Mononuclear cell (primary cell): ENCODE results near the gene TRPM6. TPM values are rescaled to one million over a fixed set of nuclear protein-coding genes. Genes with fewer than 3 reads are reported as not detected.

Source experiments
- H3K27me3 ChIP-seq: 2 replicates; pipeline ENCODE4 v1.6.0; 2011; ENCODE audit warnings: low read length, control low read depth; ENCODE audit not compliant: insufficient read depth
- H3K4me1 ChIP-seq: 2 replicates; pipeline ENCODE4 v1.5.1; 2011; ENCODE audit warnings: mild to moderate bottlenecking, low read length, control low read depth; ENCODE audit not compliant: insufficient read depth
- H3K4me3 ChIP-seq: 2 replicates; pipeline ENCODE4 v1.5.1; 2011; ENCODE audit warnings: mild to moderate bottlenecking, low read length, moderate library complexity
- H3K9me3 ChIP-seq: 2 replicates; pipeline ENCODE4 v1.5.1; 2011; ENCODE audit warnings: low read depth, mild to moderate bottlenecking, control low read depth, low read length
- total RNA-seq: library from RNA; depleted of rRNA; stranded (reverse); fragments of >200 nt; gene quantifications from one replicate; pipeline ENCODE4 v1.2.3, GENCODE V29; 2012

The TRPM6 gene
- total RNA-seq, 1 donor, result 0.31 TPM

DNA sequence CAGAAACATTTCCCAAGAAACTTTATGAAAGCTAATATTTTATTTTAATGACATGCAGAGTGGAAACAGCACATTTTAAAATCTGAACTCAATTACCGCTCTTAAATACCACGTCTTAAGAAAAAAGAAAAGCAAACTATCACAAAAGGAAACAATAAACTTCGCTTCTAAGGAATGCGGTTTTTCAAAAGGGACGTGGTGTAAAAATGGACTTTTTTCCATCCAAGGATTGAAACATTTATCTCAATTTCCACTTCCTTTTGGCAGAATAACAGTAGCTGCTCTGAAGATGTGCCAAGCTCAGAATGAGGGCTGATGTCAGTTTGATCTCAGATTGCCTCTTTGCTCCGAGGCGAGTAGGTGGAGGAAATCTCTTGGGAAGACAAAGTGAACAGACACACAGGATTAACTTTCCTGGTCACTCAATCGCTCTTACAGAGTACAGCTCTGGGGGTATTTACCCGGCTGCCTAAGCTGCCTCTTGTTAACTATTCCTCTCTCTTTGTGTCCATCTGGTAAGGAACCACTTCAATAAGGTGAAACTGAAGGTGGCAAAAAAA is 158.5 kb downstream of the TRPM6 start:
- Histone ChIP-seq H3K4me1 (no peaks in the 10 kb centered on the region), H3K27me3 (no peaks in the 10 kb centered on the region), H3K9me3 (no peaks in the 10 kb centered on the region), H3K4me3 (no peak overlapping the region)

DNA sequence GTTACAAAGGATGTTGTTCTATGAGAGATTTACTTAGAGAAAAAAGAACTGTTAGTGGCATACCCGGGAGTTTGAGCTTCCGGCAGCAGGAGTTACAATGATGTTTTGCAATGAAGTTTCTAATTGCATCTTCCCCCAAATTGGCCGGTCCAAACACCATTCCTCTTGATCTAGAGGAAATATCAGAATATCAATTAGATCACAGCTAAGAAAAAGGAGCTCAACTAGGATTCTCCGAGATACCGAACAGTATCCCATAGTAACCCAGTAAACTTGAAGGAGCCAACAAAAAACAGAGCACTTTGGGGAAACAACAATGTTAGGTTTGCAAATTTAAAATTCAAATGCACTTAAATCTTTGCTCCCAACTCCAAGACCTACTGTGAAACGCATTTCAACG is 159.5 kb downstream of the TRPM6 start:
- Histone ChIP-seq H3K4me3 (no peak overlapping the region), H3K27me3 (no peaks in the 10 kb centered on the region), H3K4me1 (no peaks in the 10 kb centered on the region)

DNA sequence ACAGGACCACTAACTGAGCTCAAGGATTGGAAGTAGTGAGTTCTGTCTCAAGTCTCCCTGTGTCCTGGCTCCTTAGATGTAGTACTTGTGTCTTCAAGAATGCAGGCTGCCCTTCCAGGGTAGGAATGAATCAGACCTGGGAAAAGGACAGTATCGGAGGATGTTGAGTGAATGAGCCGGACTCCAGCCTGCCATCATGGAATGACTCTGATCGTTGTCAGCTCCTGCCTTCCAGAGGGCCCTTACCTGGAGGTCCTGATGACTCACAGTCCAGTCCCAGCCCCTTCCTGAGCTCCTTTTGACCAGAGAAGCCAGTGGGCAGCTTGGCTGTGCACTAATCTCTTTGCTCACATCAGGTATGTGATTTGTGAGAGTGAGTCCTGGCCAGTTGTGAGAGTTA is 161.1 kb downstream of the TRPM6 start:
- Histone ChIP-seq H3K27me3 (no peaks in the 10 kb centered on the region), H3K9me3 (no peaks in the 10 kb centered on the region), H3K4me1 (no peaks in the 10 kb centered on the region), H3K4me3 (no peak overlapping the region)

More for the DNA sequence above, 159.5 kb downstream of the TRPM6 start:
- no peaks in the 10 kb centered on the region for H3K9me3 ChIP-seq

- Histone ChIP-seq H3K9me3 (no peaks in the 10 kb centered on the region), H3K4me1 (no peaks in the 10 kb centered on the region), H3K27me3 (no peaks in the 10 kb centered on the region), H3K4me3 (no peak overlapping the region)
Observed at GRCh38 chr9:74724317-74724716, 163.4 kb downstream of the TRPM6 start.

- H3K27me3 ChIP-seq, result no peaks in the 10 kb centered on the region
- H3K9me3 ChIP-seq, result no peaks in the 10 kb centered on the region
Observed at GRCh38 chr9:74721696-74722660, 165.7 kb downstream of the TRPM6 start.

GRCh38 chr9:74719306-74719705 is 168.4 kb downstream of the TRPM6 start:
- no peaks in the 10 kb centered on the region for H3K9me3 ChIP-seq
- H3K4me3 ChIP-seq, result no peak overlapping the region
- no peaks in the 10 kb centered on the region for H3K27me3 ChIP-seq
- H3K4me1 ChIP-seq, result no peaks in the 10 kb centered on the region

More at GRCh38 chr9:74721696-74722660, 165.7 kb downstream of the TRPM6 start:
- no peaks in the 10 kb centered on the region for H3K4me1 ChIP-seq
- H3K4me3 ChIP-seq, result no peak overlapping the region

DNA sequence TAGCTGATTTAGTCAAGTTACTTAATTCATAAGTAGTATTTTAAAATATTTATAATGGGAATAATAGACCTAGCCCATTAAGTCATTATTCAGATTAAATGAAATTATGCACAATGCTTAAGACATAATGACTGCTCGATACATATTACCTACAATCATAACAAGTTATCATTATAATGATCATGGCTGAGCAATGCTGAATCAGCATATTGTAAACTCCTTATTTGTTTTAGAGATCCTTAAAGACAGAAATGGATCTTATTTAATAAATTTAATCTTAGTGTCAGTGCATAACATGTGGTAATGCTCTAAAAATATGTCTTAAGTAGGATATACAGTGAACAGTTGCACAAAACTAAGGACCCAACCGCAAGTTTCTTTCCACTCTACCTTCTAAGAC is 169.0 kb downstream of the TRPM6 start:
- Histone ChIP-seq H3K27me3 (no peaks in the 10 kb centered on the region), H3K4me1 (no peaks in the 10 kb centered on the region), H3K9me3 (no peaks in the 10 kb centered on the region), H3K4me3 (no peak overlapping the region)

- Histone ChIP-seq H3K4me3 (no peak overlapping the region), H3K27me3 (no peaks in the 10 kb centered on the region), H3K9me3 (no peaks in the 10 kb centered on the region), H3K4me1 (no peaks in the 10 kb centered on the region)
Observed at GRCh38 chr9:74711341-74711740, 176.4 kb downstream of the TRPM6 start.

DNA sequence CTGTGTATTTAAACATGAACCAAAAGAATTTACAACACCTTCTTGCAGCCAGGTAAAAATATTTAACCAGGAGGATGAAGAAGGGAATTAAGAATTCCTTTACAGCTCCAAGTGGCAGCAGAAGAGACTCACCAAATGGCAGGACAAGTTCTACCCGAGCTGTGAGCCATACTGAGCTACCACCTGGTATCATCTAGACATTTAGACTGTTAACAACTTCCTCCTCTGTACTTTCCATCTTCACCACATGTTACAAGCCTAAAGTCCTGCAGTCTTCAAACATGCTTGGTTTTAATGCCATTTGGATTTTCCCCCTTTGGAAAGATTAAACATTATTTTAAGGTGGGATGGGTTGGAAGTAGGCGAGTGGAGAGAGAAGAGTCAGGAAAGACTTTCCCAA is 190.2 kb downstream of the TRPM6 start:
- Histone ChIP-seq H3K27me3 (peaks cover 4% of the 10 kb centered on the region), H3K4me3 (no peak overlapping the region), H3K4me1 (no peaks in the 10 kb centered on the region), H3K9me3 (no peaks in the 10 kb centered on the region)

- Histone ChIP-seq H3K9me3 (no peaks in the 10 kb centered on the region), H3K4me3 (no peak overlapping the region), H3K27me3 (peaks cover 4% of the 10 kb centered on the region), H3K4me1 (no peaks in the 10 kb centered on the region)
Observed at GRCh38 chr9:74696520-74696919, 191.2 kb downstream of the TRPM6 start.

GRCh38 chr9:74691058-74691457 is 196.7 kb downstream of the TRPM6 start:
- Histone ChIP-seq H3K4me1 (no peaks in the 10 kb centered on the region), H3K9me3 (no peaks in the 10 kb centered on the region), H3K4me3 (no peak overlapping the region), H3K27me3 (no peaks in the 10 kb centered on the region)

DNA sequence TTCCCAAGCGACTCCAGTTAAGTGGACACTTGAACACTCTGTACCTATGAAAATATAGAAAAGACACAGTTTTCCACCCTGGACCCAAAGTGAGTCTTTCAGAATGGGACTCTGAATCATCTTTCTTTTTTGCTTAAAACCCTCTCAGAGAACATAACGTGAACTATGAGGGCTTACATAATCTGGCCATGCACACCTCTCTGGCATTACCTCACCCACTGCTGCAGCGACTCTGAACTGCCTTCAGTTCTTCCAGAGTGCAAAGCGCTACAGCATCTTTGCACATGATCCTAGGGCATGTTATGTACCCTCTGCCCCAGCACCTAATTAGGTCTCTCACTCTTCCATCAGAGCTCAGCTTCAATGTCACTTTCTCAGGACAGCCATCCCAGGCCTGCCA is 204.4 kb downstream of the TRPM6 start:
- Histone ChIP-seq H3K27me3 (no peaks in the 10 kb centered on the region), H3K4me3 (no peak overlapping the region), H3K9me3 (no peaks in the 10 kb centered on the region), H3K4me1 (no peaks in the 10 kb centered on the region)

DNA sequence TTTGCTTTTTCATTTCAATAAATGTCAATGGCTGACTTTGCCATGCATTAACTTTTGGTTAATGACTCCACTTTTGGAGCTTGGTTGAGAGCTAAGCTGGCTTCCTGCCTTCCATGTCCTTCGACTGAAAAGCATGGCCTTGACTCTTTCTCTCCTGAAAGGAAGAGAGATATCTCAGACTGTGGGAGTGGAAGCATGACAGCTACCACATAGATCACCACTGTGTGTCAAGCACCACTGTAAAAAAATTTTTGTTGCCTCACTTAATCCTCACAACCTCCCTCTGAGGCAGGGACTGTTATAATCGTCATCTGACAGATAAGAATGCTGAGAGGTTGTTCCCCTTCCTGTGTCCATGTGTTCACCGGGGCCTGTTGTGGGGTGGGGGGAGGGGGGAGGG is 205.8 kb downstream of the TRPM6 start:
- Histone ChIP-seq H3K4me3 (no peak overlapping the region), H3K4me1 (no peaks in the 10 kb centered on the region), H3K27me3 (no peaks in the 10 kb centered on the region), H3K9me3 (no peaks in the 10 kb centered on the region)

DNA sequence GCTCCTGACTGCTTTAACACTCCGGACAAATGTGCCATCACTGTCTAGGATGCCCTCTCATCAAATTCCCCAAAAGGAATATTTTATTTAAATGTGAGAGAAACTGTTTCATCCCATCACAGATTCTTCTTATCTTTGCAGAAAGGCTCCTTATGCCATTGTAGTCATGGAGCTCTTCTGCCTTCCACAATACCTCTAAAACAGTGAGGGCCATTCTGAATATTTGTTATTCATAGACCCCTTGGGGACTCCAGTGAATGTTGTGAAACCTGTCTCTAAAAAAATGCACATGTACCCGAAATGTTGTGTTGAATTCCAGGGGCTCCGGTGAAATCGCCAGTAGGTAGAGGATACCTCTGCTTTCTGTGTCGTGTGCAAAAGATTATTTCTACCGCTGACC is 213.6 kb downstream of the TRPM6 start:
- no peaks in the 10 kb centered on the region for H3K27me3 ChIP-seq
- no peak overlapping the region for H3K4me3 ChIP-seq
- no peaks in the 10 kb centered on the region for H3K9me3 ChIP-seq
- no peaks in the 10 kb centered on the region for H3K4me1 ChIP-seq
